ENCODE results near the gene LEKR1.

DNA sequence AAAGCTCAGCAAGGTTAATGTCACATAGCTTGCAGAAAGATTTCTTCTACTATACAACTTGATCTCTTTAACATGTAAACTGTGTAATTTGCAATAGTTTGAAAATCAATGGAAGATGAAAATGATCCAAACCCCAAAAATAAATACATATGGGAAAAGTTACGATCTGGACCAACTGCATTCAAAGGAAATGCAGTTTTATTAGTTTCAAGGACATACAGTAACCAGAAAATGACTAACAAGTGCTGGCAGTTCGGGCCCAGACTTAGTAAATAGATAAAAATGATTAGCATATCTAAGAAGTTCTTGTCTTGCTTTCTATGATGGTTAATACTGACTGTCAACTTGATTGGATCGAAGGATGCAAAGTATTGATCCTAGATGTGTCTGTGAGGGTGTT lies 37.3 kb upstream of the LEKR1 start:
- TF ChIP-seq, protein P1, sequence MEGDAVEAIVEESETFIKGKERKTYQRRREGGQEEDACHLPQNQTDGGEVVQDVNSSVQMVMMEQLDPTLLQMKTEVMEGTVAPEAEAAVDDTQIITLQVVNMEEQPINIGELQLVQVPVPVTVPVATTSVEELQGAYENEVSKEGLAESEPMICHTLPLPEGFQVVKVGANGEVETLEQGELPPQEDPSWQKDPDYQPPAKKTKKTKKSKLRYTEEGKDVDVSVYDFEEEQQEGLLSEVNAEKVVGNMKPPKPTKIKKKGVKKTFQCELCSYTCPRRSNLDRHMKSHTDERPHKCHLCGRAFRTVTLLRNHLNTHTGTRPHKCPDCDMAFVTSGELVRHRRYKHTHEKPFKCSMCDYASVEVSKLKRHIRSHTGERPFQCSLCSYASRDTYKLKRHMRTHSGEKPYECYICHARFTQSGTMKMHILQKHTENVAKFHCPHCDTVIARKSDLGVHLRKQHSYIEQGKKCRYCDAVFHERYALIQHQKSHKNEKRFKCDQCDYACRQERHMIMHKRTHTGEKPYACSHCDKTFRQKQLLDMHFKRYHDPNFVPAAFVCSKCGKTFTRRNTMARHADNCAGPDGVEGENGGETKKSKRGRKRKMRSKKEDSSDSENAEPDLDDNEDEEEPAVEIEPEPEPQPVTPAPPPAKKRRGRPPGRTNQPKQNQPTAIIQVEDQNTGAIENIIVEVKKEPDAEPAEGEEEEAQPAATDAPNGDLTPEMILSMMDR (IDR thresholded peaks at IDR 0.05), result no peak
- TF ChIP-seq POLR2A (IDR thresholded peaks at IDR 0.05) (no peak), EP300 (IDR thresholded peaks at IDR 0.05) (no peak)

Measured in tibial nerve (tissue), 4 donors.